ENCODE measurements around the gene RGS3. TPM values are rescaled to one million over a fixed set of nuclear protein-coding genes. Genes with fewer than 3 reads are reported as not detected.

The RGS3 gene
- total and polyA plus RNA-seq, 10 donors, result 17.5 to 122 (median 82.5) TPM

GRCh38 chr9:113504725-113505590 is 41.4 kb downstream of the RGS3 start:
- 67 to 92% (median 79%) methylated on average over 8 to 9 of the region's 9 CpGs for WGBS, 5 donors
- no peaks in the 10 kb centered on the region for H3K27me3 ChIP-seq (replicated peaks in 1 of 7)
- peaks cover 0 to 26% (median 8%) of the 10 kb centered on the region in 6 donors for H3K36me3 ChIP-seq
- intact Hi-C loops (cut with DNase I; ENCODE audit: low total_unique reads), result loop anchor here (10.0 kb wide), 1 partner anchor 50 kb away; no protein-coding TSS in a partner anchor
- H3K27ac ChIP-seq, result peak overlapping the region in 5 of 8 donors; percentile 77 to 83 (median 80)
- peaks cover 12 to 85% (median 51%) of the 10 kb centered on the region in 6 donors for H3K4me1 ChIP-seq
- TF ChIP-seq POLR2A (IDR thresholded peaks at IDR 0.05), result no peak
- no peak for TF ChIP-seq CTCF (IDR thresholded peaks at IDR 0.05 in 8 of 11, conservative IDR thresholded peaks at IDR 0.05 in 3 of 11)
- peak; percentile 40 to 55 (median 49) for TF ChIP-seq POLR2AphosphoS5 (IDR thresholded peaks at IDR 0.05)
- DNase-seq, result peak; percentile 75
- no peaks in the 10 kb centered on the region for H3K9me3 ChIP-seq
- peak overlapping the region in 1 of 8 donors; percentile 70 for H3K4me3 ChIP-seq

DNA sequence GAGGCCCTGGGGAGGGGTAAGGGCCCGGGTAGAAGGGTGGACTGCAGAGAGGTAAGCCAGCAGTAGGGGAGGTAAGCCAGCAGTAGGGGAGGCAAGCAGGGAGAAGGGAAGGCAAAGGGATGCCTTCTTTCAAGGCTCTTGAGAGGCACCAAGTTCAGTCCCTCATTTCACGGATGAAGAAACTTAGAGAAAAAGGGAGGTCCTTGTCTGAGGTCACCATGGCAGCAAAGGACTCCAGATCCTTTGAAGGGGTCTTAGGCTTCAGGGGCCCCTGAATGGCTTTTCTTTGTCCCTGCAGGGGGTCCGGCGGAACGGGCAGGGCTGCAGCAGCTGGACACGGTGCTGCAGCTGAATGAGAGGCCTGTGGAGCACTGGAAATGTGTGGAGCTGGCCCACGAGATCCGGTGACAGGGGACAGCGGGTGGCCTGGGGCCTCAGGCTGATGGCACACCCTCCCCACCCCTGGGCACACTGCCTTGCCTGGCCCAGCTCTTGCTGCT is 42.6 kb downstream of the RGS3 start:
- intact Hi-C loops (cut with DNase I; ENCODE audit: low total_unique reads), result loop anchor here (10.0 kb wide), 1 partner anchor 51 kb away; no protein-coding TSS in a partner anchor
- DNase-seq, result peak; percentile 55
- Histone ChIP-seq H3K27me3 (replicated peaks in 1 of 7) (no peaks in the 10 kb centered on the region), H3K27ac (no peak overlapping the region), H3K4me1 (peaks cover 20 to 89% (median 54%) of the 10 kb centered on the region in 6 donors), H3K9me3 (no peaks in the 10 kb centered on the region), H3K4me3 (no peak overlapping the region), H3K36me3 (peaks cover 0 to 26% (median 8%) of the 10 kb centered on the region in 6 donors)
- TF ChIP-seq POLR2A (IDR thresholded peaks at IDR 0.05) (no peak), POLR2AphosphoS5 (IDR thresholded peaks at IDR 0.05) (peak in 1 of 3 donors; percentile 19), CTCF (IDR thresholded peaks at IDR 0.05 in 8 of 11, conservative IDR thresholded peaks at IDR 0.05 in 3 of 11) (no peak)
- 84 to 92% (median 89%) methylated on average over 9 of the region's 9 CpGs for WGBS, 5 donors

DNA sequence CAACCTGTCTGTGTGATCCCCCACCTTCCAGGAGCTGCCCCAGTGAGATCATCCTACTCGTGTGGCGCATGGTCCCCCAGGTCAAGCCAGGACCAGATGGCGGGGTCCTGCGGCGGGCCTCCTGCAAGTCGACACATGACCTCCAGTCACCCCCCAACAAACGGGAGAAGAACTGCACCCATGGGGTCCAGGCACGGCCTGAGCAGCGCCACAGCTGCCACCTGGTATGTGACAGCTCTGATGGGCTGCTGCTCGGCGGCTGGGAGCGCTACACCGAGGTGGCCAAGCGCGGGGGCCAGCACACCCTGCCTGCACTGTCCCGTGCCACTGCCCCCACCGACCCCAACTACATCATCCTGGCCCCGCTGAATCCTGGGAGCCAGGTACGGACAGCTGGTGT is 43.7 kb downstream of the RGS3 start:
- H3K27me3 ChIP-seq (replicated peaks in 1 of 7), result no peaks in the 10 kb centered on the region
- WGBS, 5 donors, result 92 to 98% (median 94%) methylated on average over 4 to 19 of the region's 19 CpGs
- peak in 1 of 3 donors; percentile 33 for TF ChIP-seq POLR2AphosphoS5 (IDR thresholded peaks at IDR 0.05)
- no peak for TF ChIP-seq POLR2A (IDR thresholded peaks at IDR 0.05)
- no peak overlapping the region for H3K27ac ChIP-seq
- intact Hi-C loops (cut with DNase I; ENCODE audit: low total_unique reads), result loop anchor here (10.0 kb wide), 1 partner anchor 52 kb away; no protein-coding TSS in a partner anchor
- no peak overlapping the region for H3K4me3 ChIP-seq
- peaks cover 29 to 99% (median 65%) of the 10 kb centered on the region in 6 donors for H3K4me1 ChIP-seq
- peak; percentile 67 for DNase-seq
- H3K36me3 ChIP-seq, result peaks cover 0 to 26% (median 8%) of the 10 kb centered on the region in 6 donors
- no peaks in the 10 kb centered on the region for H3K9me3 ChIP-seq

GRCh38 chr9:113508111-113508749 is 44.7 kb downstream of the RGS3 start:
- 65 to 81% (median 76%) methylated on average over 10 of the region's 10 CpGs for WGBS, 5 donors
- DNase-seq, result peak; percentile 66
- H3K27me3 ChIP-seq (replicated peaks in 1 of 7), result no peaks in the 10 kb centered on the region
- peaks cover 33 to 100% (median 71%) of the 10 kb centered on the region in 6 donors for H3K4me1 ChIP-seq
- peaks cover 0 to 34% (median 8%) of the 10 kb centered on the region in 6 donors for H3K36me3 ChIP-seq
- TF ChIP-seq POLR2AphosphoS5 (IDR thresholded peaks at IDR 0.05) (peak; percentile 8 to 31 (median 22)), POLR2A (IDR thresholded peaks at IDR 0.05) (no peak)
- H3K4me3 ChIP-seq, result no peak overlapping the region
- H3K27ac ChIP-seq, result peak overlapping the region in 5 of 8 donors; percentile 40 to 69 (median 48)
- no peaks in the 10 kb centered on the region for H3K9me3 ChIP-seq
- intact Hi-C loops (cut with DNase I; ENCODE audit: low total_unique reads), result loop anchor here (10.0 kb wide), 1 partner anchor 53 kb away; no protein-coding TSS in a partner anchor
